Heart right ventricle (tissue), 16 donors: Measurements from ENCODE around the gene KMT2B. TPM values are rescaled to one million over a fixed set of nuclear protein-coding genes. Genes with fewer than 3 reads are reported as not detected.
A peak's percentile ranks its signal among the peaks of the same experiment; 100 is the strongest.

Experiments used
- ATAC-seq, 8 donors: fragments of 200-7000 bp; cut with Tn5 transposase; one replicate each; pipeline ENCODE4 v1.9.1; 2020; ENCODE audit warnings: mild to moderate bottlenecking in 8 of 8, moderate library complexity in 8 of 8, moderate number of reproducible peaks in 1 of 8
- DNase-seq, 2 donors: peaks; one replicate each; pipeline ENCODE4 v3.0.0-alpha.2; 2020
- H3K27ac ChIP-seq, 10 donors: fragments of 200-600 bp; sonication (generic) in 2 of 10; one replicate each; pipeline versions ENCODE4 v1.5.0 to v1.8.0; 2020 to 2022; ENCODE audit warnings: mild to moderate bottlenecking in 3 of 10
- H3K27me3 ChIP-seq, 7 donors: fragments of 200-600 bp; one replicate each; pipeline ENCODE4 v1.8.0; 2021 to 2022; ENCODE audit warnings: mild to moderate bottlenecking in 2 of 7
- H3K36me3 ChIP-seq, 9 donors: fragments of 200-600 bp; sonication (generic) in 1 of 9; one replicate each; pipeline versions ENCODE4 v1.5.0 to v1.8.0; 2020 to 2022; ENCODE audit warnings: mild to moderate bottlenecking in 2 of 9
- H3K4me1 ChIP-seq, 9 donors: fragments of 200-600 bp; sonication (generic) in 1 of 9; one replicate each; pipeline versions ENCODE4 v1.5.0 to v1.8.0; 2020 to 2022; ENCODE audit warnings: mild to moderate bottlenecking in 4 of 9
- H3K4me3 ChIP-seq, 10 donors: fragments of 200-600 bp; sonication (generic) in 2 of 10; one replicate each; pipeline versions ENCODE4 v1.5.0 to v1.8.0; 2020 to 2022; ENCODE audit warnings: mild to moderate bottlenecking in 7 of 10, moderate library complexity in 2 of 10
- H3K9me3 ChIP-seq, 11 donors: fragments of 200-600 bp in 10 of 11; sonication (generic) in 2 of 11; one replicate each; pipeline versions ENCODE4 v1.5.0 to v1.8.0; 2013 to 2022; ENCODE audit warnings: mild to moderate bottlenecking in 2 of 11, control low read depth in 1 of 11, moderate library complexity in 1 of 11
- CTCF ChIP-seq, 9 donors: fragments of 200-600 bp; sonication (generic) in 2 of 9; IDR thresholded peaks; one replicate each; pipeline versions ENCODE4 v1.5.0 to v1.8.0; 2021 to 2022; ENCODE audit warnings: antibody characterized with exemption in 9 of 9, mild to moderate bottlenecking in 5 of 9, moderate library complexity in 1 of 9
- WGBS, 2 donors: extraction: QIAGEN DNeasy Blood & Tissue Kit; methylation state at CpG; one replicate each; pipeline ENCODE4 v1.1.7; 2013; ENCODE audit warnings: inconsistent platforms in 1 of 2; 5-methylcytosine and 5-hydroxymethylcytosine counted together
- intact Hi-C, 10 donors: fragments of 100-400 bp; cut with DNase I; formaldehyde crosslinking; loops; one replicate each; pipeline versions ENCODE4 v1.11.1 to v1.14.2; 2022
- long read RNA-seq, 3 donors: library from polyadenylated mRNA; unstranded; transcript quantifications; one replicate each; pipeline ENCODE4 v2.0.0, GENCODE V29; 2020 to 2021
- polyA plus RNA-seq, 2 donors: library from polyadenylated mRNA; stranded (reverse); fragments of 200-250 nt; gene quantifications; one replicate each; pipeline ENCODE4 v1.2.3, GENCODE V29; 2013
- total RNA-seq, 10 donors: library from RNA; stranded (reverse); fragmentation: NEBNext Ultra II Directional in 3 of 10; extraction: Animal tissue kit (Norgen Biotek cat#: 25700) in 3 of 10; gene quantifications; one replicate each; pipeline versions ENCODE4 v1.2.1 to v1.2.4, GENCODE V29; 2021 to 2023
- donor health status: Arrhythmogenic right ventricular cardiomyopathy.
- donor health status: ischemic (EF 13 %, LVEDD 7.1; RV severe dilation, severe dysfunction).
- donor health status: healthy with polysubstance abuse.
- donor health status: DM: no; HTN: yes; CAD: no.
- donor health status: DM: no; HTN: no; CAD: no.
- donor health status: ischemic (EF 25% LVEDD 6.9; RV normal size, moderate dysfunction).
- donor health status: ischemic (EF 25% LVEDD 5.7; RV mildly dilated, moderate dysfunction).
- donor health status: healthy.
- donor health status: DM: yes; HTN: yes; CAD: no.
- donor health status: Ischemic cardiomyopathy.
- donor health status: ischemic (EF 35%, LVEDD 5.7; RV mildly dilated, moderate dysfunction).
- donor health status: nonischemic (EF 11% LVEDD 7.7; RV severe dilation, severe dysfunction).
- donor health status: DM: yes; HTN: yes; CAD: no.
- donor health status: PGD.
- donor health status: ischemic (EF 29% LVEDD 5.4; RV normal size, mild dysfunction).
- donor health status: nonischemic (EF 23%, LVEDD 6.1; RV moderate dilation, normal function).

The KMT2B gene
- total RNA-seq (10 to 100 TPM; 10.8 to 19.2 (median 14.6) TPM), polyA plus RNA-seq (10 to 100 TPM; 15.0 to 28.7 TPM)
- long read RNA-seq, donor 1, partial matches to known transcripts, result 6 of 8 reads
- long read RNA-seq, donor 1, other reads (novel, unspliced or antisense), result 1 of 8 reads
- long read RNA-seq, donor 2, partial matches to known transcripts, result 5 of 7 reads
- long read RNA-seq, donor 2, other reads (novel, unspliced or antisense), result 0 of 7 reads
- long read RNA-seq, donor 3, partial matches to known transcripts, result 9 of 13 reads
- long read RNA-seq, donor 3, other reads (novel, unspliced or antisense), result 3 of 13 reads

GRCh38 chr19:35717665-35718344 lies at the start of gene KMT2B:
KMT2B (plus strand) TSS chr19:35718003; CDS start chr19:35718019, 16 bp downstream.
- ATAC-seq, result peak in 6 of 8 donors; percentile 62 to 82 (median 79)
- peak within 1 kb of the TSS; percentile 68 to 98 (median 84) for H3K4me3 ChIP-seq
- no peak for DNase-seq
- no peak for TF ChIP-seq CTCF (IDR thresholded peaks at IDR 0.05)
- peak within 1 kb of the TSS; percentile 78 to 97 (median 92) for H3K27ac ChIP-seq
- WGBS, 2 donors, result 1% methylated on average over 46 to 104 of the region's 109 CpGs
- H3K27me3 ChIP-seq, result no peaks in the 10 kb centered on the region
- intact Hi-C loops, result loop anchor here in 9 of 10 donors (1.0 to 10.0 kb wide), 13 partner anchors 23 to 213 kb away; partner anchors contain the start of genes TMEM147 (in 5 of the 9), PSENEN (in 2 of the 9), U2AF1L4 (in 2 of the 9) and DMKN (in 1 of the 9)
- H3K36me3 ChIP-seq, result peaks cover 0 to 34% (median 16%) of the 10 kb centered on the region in 9 donors
- no peaks in the 10 kb centered on the region for H3K9me3 ChIP-seq
- H3K4me1 ChIP-seq, result peaks cover 6 to 34% (median 27%) of the 10 kb centered on the region in 9 donors

GRCh38 chr19:35669566-35669965 lies 48.2 kb upstream of the KMT2B start:
- H3K27me3 ChIP-seq, result peaks cover 0 to 40% (median 32%) of the 10 kb centered on the region in 7 donors
- intact Hi-C loops, result no loop called here
- ATAC-seq (no peak), DNase-seq (no peak)
- H3K4me3 ChIP-seq, result no peak overlapping the region
- no peak for TF ChIP-seq CTCF (IDR thresholded peaks at IDR 0.05)
- 73 to 81% methylated on average over 6 of the region's 6 CpGs for WGBS, 2 donors
- H3K36me3 ChIP-seq, result peaks cover 0 to 15% (median 0%) of the 10 kb centered on the region in 9 donors
- no peak overlapping the region for H3K27ac ChIP-seq
- H3K4me1 ChIP-seq, result peaks cover 0 to 9% (median 0%) of the 10 kb centered on the region in 9 donors
- no peaks in the 10 kb centered on the region for H3K9me3 ChIP-seq

- Histone ChIP-seq H3K27me3 (peaks cover 0 to 44% (median 36%) of the 10 kb centered on the region in 7 donors), H3K9me3 (no peaks in the 10 kb centered on the region), H3K27ac (no peak overlapping the region), H3K36me3 (peaks cover 0 to 11% (median 0%) of the 10 kb centered on the region in 9 donors), H3K4me1 (peaks cover 0 to 9% (median 0%) of the 10 kb centered on the region in 9 donors), H3K4me3 (no peak overlapping the region)
- intact Hi-C loops, result no loop called here
- 62 to 66% methylated on average over 4 of the region's 4 CpGs for WGBS, 2 donors
- no peak for DNase-seq
- ATAC-seq, result no peak
- no peak for TF ChIP-seq CTCF (IDR thresholded peaks at IDR 0.05)
Measured at GRCh38 chr19:35669974-35670373, 47.8 kb upstream of the KMT2B start.

GRCh38 chr19:35670686-35671085 lies 47.1 kb upstream of the KMT2B start:
- H3K4me3 ChIP-seq, result no peak overlapping the region

More at GRCh38 chr19:35670686-35671085, 47.1 kb upstream of the KMT2B start:
- no peak for TF ChIP-seq CTCF (IDR thresholded peaks at IDR 0.05)
- ATAC-seq (no peak), DNase-seq (no peak)
- intact Hi-C loops, result no loop called here
- H3K36me3 ChIP-seq, result peaks cover 0 to 4% (median 0%) of the 10 kb centered on the region in 9 donors
- WGBS, 2 donors, result 85 to 90% methylated on average over 1 of the region's 1 CpG
- H3K27me3 ChIP-seq, result peaks cover 0 to 51% (median 38%) of the 10 kb centered on the region in 7 donors
- peaks cover 0 to 9% (median 0%) of the 10 kb centered on the region in 9 donors for H3K4me1 ChIP-seq
- no peak overlapping the region for H3K27ac ChIP-seq
- H3K9me3 ChIP-seq, result no peaks in the 10 kb centered on the region
